ENCODE data around the gene PEX5L.

The PEX5L gene

DNA sequence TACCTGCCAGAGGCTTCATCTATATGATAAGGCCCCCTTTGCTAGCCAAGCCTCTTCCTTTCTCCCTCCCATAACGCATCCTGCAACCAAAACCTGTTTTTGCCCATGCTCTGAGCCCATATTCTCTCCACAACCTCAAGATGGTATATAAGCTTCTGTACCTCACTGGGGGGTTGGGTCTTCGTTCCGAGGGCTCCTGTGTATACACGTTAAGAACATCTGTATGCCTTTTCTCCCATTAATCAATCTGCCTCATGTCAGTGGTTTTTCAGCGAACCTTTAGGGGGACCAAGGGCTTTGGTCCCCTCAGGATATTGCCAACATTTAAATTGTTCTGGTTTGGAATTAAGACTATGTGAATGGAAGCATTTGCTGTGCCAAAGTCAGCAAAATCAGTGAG is 168.0 kb downstream of the PEX5L start:
- Histone ChIP-seq H3K27me3 (ENCODE audit: insufficient read depth, low read depth) (no peaks in the 10 kb centered on the region), H2AFZ (ENCODE audit: low read depth) (no peak overlapping the region), H4K20me1 (ENCODE audit: insufficient read depth) (no peaks in the 10 kb centered on the region), H3K79me2 (ENCODE audit: insufficient read depth, low read depth) (no peaks in the 10 kb centered on the region), H3K27ac (no peak overlapping the region), H3K4me3 (IDR thresholded peaks at IDR 0.05; ENCODE audit: insufficient read depth, low read depth, low read length) (no peak overlapping the region), H3K4me2 (no peak overlapping the region), H3K4me1 (ENCODE audit: low read depth, poor library complexity, severe bottlenecking) (no peaks in the 10 kb centered on the region), H3K36me3 (ENCODE audit: insufficient read depth) (no peaks in the 10 kb centered on the region), H3K9ac (no peak overlapping the region)
- TF ChIP-seq, protein P1, sequence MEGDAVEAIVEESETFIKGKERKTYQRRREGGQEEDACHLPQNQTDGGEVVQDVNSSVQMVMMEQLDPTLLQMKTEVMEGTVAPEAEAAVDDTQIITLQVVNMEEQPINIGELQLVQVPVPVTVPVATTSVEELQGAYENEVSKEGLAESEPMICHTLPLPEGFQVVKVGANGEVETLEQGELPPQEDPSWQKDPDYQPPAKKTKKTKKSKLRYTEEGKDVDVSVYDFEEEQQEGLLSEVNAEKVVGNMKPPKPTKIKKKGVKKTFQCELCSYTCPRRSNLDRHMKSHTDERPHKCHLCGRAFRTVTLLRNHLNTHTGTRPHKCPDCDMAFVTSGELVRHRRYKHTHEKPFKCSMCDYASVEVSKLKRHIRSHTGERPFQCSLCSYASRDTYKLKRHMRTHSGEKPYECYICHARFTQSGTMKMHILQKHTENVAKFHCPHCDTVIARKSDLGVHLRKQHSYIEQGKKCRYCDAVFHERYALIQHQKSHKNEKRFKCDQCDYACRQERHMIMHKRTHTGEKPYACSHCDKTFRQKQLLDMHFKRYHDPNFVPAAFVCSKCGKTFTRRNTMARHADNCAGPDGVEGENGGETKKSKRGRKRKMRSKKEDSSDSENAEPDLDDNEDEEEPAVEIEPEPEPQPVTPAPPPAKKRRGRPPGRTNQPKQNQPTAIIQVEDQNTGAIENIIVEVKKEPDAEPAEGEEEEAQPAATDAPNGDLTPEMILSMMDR (conservative IDR thresholded peaks at IDR 0.05; ENCODE audit: low read depth, low read length): no peak

DNA sequence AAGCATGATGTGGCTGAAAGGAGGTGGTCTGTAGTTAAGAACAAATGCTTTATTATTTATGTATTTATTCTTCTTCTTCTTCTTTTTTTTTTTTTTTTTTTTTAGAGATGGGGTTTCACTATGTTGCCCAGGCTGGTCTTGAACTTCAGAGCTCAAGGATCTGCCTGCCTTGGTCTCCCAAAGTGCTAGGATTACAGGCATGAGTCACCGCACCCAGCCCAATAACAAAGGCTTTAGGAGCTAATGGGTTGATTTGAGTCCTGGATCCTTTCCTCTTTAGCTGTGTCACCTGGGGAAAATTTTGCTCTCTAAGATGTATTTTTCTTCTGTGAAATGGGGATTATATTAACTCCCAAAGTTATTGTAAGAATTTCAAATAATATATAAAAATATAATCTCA is 168.8 kb downstream of the PEX5L start:
- Histone ChIP-seq H2AFZ (ENCODE audit: low read depth) (no peak overlapping the region), H3K79me2 (ENCODE audit: insufficient read depth, low read depth) (no peaks in the 10 kb centered on the region), H3K4me1 (ENCODE audit: low read depth, poor library complexity, severe bottlenecking) (no peaks in the 10 kb centered on the region), H3K4me2 (no peak overlapping the region), H3K9ac (no peak overlapping the region), H4K20me1 (ENCODE audit: insufficient read depth) (no peaks in the 10 kb centered on the region), H3K27me3 (ENCODE audit: insufficient read depth, low read depth) (no peaks in the 10 kb centered on the region), H3K4me3 (IDR thresholded peaks at IDR 0.05; ENCODE audit: insufficient read depth, low read depth, low read length) (no peak overlapping the region), H3K36me3 (ENCODE audit: insufficient read depth) (no peaks in the 10 kb centered on the region), H3K27ac (no peak overlapping the region)
- TF ChIP-seq, protein P1 (conservative IDR thresholded peaks at IDR 0.05; ENCODE audit: low read depth, low read length): no peak

DNA sequence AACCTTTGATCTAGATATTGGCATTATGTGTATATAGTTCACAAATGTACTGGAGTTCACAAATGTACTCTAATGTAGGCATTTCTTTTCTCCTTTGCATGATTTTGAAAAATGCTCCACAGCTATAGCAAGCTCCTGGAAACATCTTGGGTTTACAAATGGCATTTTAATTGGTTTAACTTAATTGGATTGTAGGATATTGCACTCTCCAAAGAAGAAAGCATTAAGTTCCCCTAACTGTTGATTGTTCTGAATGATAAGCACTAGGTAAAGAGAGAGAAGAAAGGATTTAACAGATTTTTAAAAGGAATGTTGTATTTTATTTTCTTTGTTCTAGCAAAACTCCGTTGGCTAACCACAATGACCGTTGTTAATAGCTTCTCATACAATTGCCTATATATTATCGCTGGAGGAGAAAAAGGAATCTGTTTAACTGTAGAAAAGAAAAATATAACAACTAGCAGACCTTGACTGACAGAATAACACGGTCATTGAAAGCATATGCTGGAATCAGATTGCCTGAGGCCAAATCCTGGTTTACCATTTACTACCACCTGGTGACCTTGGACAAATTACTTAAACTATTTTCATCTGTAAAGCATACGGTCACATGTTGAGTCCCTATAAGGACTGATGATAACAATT is 170.8 kb downstream of the PEX5L start:
- Histone ChIP-seq H3K4me1 (ENCODE audit: low read depth, poor library complexity, severe bottlenecking) (no peaks in the 10 kb centered on the region), H3K4me2 (no peak overlapping the region), H2AFZ (ENCODE audit: low read depth) (no peak overlapping the region), H3K9ac (no peak overlapping the region), H3K36me3 (ENCODE audit: insufficient read depth) (no peaks in the 10 kb centered on the region), H3K4me3 (IDR thresholded peaks at IDR 0.05; ENCODE audit: insufficient read depth, low read depth, low read length) (no peak overlapping the region), H3K27me3 (ENCODE audit: insufficient read depth, low read depth) (no peaks in the 10 kb centered on the region), H3K79me2 (ENCODE audit: insufficient read depth, low read depth) (no peaks in the 10 kb centered on the region), H3K27ac (no peak overlapping the region), H4K20me1 (ENCODE audit: insufficient read depth) (no peaks in the 10 kb centered on the region)
- TF ChIP-seq, protein P1 (conservative IDR thresholded peaks at IDR 0.05; ENCODE audit: low read depth, low read length): no peak

DNA sequence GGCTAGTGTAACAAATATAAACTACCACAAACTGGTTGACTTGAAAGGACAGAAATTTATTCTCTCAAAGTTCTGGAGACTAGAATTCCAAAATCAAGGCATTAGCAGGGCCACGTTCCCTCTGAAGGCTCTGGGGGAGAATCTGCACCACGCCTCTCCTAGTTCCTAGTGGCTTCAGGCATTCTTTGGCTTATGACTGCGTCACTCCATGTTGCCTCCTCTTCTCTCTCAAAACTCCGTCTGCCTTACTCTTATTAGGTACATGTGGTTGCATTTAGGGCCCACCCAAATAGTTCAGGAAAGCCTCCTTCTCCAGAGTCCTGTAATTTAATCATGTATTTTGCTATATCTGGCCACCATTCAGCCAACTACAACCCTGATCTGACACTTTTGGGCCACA is 174.8 kb downstream of the PEX5L start:
- Histone ChIP-seq H3K79me2 (ENCODE audit: insufficient read depth, low read depth) (no peaks in the 10 kb centered on the region), H3K9ac (no peak overlapping the region), H3K4me1 (ENCODE audit: low read depth, poor library complexity, severe bottlenecking) (no peaks in the 10 kb centered on the region), H3K4me3 (IDR thresholded peaks at IDR 0.05; ENCODE audit: insufficient read depth, low read depth, low read length) (no peak overlapping the region), H4K20me1 (ENCODE audit: insufficient read depth) (no peaks in the 10 kb centered on the region), H3K36me3 (ENCODE audit: insufficient read depth) (no peaks in the 10 kb centered on the region), H3K27me3 (ENCODE audit: insufficient read depth, low read depth) (no peaks in the 10 kb centered on the region), H3K4me2 (no peak overlapping the region), H3K27ac (no peak overlapping the region), H2AFZ (ENCODE audit: low read depth) (no peak overlapping the region)
- TF ChIP-seq, protein P1 (conservative IDR thresholded peaks at IDR 0.05; ENCODE audit: low read depth, low read length): no peak

All from KMS-11 (cell line).